ENCODE measurements around the gene SNRPE. TPM values are rescaled to one million over a fixed set of nuclear protein-coding genes. Genes with fewer than 3 reads are reported as not detected.

SNRPE gene
- total and polyA plus RNA-seq, 2 of the 13 experiments (the other 11 are each of a cell fraction or from before 2014, with no cell fraction given) = 146 to 281 TPM

DNA sequence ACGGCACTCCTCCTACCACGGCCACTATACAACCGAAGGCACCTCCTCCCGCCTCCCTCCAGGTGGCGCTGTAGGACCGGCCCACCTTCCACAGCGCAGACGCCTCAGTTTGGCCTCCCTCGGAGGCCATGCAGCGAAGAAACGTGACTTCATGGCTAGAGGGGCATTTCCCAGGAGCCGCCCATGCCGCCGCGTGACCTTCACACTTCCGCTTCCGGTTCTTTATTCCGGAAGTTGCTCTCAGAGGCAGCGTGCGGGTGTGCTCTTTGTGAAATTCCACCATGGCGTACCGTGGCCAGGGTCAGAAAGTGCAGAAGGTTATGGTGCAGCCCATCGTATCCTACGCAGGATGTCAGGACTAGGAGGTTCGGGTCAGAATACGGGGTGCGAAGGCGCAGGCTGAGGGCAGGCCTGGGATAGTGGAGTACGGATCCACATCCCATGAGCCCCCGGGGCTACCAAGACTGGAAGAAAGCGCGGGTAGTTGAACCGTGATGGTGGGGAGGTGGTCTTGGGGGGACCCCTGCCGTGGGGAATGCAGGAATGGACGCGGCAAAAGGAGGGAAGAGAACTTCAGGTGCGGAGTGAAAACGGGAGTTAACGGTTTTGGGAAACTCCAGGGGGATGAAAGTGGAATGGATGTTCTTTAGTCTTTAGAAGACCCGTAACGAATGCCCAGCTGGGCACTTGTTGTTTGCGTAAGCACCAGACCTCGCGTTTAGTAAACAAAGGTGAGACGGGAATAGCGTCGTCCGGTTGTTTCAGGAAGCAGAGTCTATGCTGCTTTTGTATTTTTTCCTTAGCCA lies at the start of gene SNRPE (continued):
- TF ChIP-seq, protein P1, sequence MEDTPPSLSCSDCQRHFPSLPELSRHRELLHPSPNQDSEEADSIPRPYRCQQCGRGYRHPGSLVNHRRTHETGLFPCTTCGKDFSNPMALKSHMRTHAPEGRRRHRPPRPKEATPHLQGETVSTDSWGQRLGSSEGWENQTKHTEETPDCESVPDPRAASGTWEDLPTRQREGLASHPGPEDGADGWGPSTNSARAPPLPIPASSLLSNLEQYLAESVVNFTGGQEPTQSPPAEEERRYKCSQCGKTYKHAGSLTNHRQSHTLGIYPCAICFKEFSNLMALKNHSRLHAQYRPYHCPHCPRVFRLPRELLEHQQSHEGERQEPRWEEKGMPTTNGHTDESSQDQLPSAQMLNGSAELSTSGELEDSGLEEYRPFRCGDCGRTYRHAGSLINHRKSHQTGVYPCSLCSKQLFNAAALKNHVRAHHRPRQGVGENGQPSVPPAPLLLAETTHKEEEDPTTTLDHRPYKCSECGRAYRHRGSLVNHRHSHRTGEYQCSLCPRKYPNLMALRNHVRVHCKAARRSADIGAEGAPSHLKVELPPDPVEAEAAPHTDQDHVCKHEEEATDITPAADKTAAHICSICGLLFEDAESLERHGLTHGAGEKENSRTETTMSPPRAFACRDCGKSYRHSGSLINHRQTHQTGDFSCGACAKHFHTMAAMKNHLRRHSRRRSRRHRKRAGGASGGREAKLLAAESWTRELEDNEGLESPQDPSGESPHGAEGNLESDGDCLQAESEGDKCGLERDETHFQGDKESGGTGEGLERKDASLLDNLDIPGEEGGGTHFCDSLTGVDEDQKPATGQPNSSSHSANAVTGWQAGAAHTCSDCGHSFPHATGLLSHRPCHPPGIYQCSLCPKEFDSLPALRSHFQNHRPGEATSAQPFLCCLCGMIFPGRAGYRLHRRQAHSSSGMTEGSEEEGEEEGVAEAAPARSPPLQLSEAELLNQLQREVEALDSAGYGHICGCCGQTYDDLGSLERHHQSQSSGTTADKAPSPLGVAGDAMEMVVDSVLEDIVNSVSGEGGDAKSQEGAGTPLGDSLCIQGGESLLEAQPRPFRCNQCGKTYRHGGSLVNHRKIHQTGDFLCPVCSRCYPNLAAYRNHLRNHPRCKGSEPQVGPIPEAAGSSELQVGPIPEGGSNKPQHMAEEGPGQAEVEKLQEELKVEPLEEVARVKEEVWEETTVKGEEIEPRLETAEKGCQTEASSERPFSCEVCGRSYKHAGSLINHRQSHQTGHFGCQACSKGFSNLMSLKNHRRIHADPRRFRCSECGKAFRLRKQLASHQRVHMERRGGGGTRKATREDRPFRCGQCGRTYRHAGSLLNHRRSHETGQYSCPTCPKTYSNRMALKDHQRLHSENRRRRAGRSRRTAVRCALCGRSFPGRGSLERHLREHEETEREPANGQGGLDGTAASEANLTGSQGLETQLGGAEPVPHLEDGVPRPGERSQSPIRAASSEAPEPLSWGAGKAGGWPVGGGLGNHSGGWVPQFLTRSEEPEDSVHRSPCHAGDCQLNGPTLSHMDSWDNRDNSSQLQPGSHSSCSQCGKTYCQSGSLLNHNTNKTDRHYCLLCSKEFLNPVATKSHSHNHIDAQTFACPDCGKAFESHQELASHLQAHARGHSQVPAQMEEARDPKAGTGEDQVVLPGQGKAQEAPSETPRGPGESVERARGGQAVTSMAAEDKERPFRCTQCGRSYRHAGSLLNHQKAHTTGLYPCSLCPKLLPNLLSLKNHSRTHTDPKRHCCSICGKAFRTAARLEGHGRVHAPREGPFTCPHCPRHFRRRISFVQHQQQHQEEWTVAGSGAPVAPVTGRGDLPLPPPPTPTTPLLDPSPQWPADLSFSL (CRISPR knock-in tag; IDR thresholded peaks at IDR 0.05) = no peak
- TF ChIP-seq, protein P2, sequence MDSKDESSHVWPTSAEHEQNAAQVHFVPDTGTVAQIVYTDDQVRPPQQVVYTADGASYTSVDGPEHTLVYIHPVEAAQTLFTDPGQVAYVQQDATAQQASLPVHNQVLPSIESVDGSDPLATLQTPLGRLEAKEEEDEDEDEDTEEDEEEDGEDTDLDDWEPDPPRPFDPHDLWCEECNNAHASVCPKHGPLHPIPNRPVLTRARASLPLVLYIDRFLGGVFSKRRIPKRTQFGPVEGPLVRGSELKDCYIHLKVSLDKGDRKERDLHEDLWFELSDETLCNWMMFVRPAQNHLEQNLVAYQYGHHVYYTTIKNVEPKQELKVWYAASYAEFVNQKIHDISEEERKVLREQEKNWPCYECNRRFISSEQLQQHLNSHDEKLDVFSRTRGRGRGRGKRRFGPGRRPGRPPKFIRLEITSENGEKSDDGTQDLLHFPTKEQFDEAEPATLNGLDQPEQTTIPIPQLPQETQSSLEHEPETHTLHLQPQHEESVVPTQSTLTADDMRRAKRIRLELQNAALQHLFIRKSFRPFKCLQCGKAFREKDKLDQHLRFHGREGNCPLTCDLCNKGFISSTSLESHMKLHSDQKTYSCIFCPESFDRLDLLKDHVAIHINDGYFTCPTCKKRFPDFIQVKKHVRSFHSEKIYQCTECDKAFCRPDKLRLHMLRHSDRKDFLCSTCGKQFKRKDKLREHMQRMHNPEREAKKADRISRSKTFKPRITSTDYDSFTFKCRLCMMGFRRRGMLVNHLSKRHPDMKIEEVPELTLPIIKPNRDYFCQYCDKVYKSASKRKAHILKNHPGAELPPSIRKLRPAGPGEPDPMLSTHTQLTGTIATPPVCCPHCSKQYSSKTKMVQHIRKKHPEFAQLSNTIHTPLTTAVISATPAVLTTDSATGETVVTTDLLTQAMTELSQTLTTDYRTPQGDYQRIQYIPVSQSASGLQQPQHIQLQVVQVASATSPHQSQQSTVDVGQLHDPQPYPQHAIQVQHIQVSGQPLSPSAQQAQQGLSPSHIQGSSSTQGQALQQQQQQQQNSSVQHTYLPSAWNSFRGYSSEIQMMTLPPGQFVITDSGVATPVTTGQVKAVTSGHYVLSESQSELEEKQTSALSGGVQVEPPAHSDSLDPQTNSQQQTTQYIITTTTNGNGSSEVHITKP (CRISPR knock-in tag; IDR thresholded peaks at IDR 0.05; ENCODE audit: low read depth) = peak; percentile 77
- no peak for TF ChIP-seq MAFK (conservative IDR thresholded peaks at IDR 0.05 in 1 of 2, IDR thresholded peaks at IDR 0.05 in 1 of 2; ENCODE audit: low read length in 2 of 2)
- TF ChIP-seq CHD4 (IDR thresholded peaks at IDR 0.05; ENCODE audit: borderline replicate concordance, low read length) = no peak; the same call in 1 of the 2 replicates
- TF ChIP-seq ZNF549 (CRISPR knock-in tag; IDR thresholded peaks at IDR 0.05) = no peak
- TF ChIP-seq, protein P3, sequence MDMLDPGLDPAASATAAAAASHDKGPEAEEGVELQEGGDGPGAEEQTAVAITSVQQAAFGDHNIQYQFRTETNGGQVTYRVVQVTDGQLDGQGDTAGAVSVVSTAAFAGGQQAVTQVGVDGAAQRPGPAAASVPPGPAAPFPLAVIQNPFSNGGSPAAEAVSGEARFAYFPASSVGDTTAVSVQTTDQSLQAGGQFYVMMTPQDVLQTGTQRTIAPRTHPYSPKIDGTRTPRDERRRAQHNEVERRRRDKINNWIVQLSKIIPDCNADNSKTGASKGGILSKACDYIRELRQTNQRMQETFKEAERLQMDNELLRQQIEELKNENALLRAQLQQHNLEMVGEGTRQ (IDR thresholded peaks at IDR 0.05; ENCODE audit: low read depth, low read length) = peak; percentile 89
- TF ChIP-seq, protein P3 (CRISPR knock-in tag; IDR thresholded peaks at IDR 0.05; ENCODE audit: borderline replicate concordance) = peak; percentile 96; the same call in 1 of the 2 replicates
- TF ChIP-seq SMAD3 (CRISPR knock-in tag; IDR thresholded peaks at IDR 0.05) = peak; percentile 81; the same call in 1 of the 2 replicates
- TF ChIP-seq, protein P4, sequence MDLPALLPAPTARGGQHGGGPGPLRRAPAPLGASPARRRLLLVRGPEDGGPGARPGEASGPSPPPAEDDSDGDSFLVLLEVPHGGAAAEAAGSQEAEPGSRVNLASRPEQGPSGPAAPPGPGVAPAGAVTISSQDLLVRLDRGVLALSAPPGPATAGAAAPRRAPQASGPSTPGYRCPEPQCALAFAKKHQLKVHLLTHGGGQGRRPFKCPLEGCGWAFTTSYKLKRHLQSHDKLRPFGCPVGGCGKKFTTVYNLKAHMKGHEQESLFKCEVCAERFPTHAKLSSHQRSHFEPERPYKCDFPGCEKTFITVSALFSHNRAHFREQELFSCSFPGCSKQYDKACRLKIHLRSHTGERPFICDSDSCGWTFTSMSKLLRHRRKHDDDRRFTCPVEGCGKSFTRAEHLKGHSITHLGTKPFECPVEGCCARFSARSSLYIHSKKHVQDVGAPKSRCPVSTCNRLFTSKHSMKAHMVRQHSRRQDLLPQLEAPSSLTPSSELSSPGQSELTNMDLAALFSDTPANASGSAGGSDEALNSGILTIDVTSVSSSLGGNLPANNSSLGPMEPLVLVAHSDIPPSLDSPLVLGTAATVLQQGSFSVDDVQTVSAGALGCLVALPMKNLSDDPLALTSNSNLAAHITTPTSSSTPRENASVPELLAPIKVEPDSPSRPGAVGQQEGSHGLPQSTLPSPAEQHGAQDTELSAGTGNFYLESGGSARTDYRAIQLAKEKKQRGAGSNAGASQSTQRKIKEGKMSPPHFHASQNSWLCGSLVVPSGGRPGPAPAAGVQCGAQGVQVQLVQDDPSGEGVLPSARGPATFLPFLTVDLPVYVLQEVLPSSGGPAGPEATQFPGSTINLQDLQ (CRISPR knock-in tag; IDR thresholded peaks at IDR 0.05) = no peak
- TF ChIP-seq ZNF263 (CRISPR knock-in tag; IDR thresholded peaks at IDR 0.05) = peak; percentile 64; the same call in 1 of the 2 replicates
- TF ChIP-seq ARID2 (CRISPR knock-in tag; IDR thresholded peaks at IDR 0.05; ENCODE audit: borderline replicate concordance) = no peak
- no peak for TF ChIP-seq ZNF3 (CRISPR knock-in tag; IDR thresholded peaks at IDR 0.05)
- TF ChIP-seq ERF (CRISPR knock-in tag; IDR thresholded peaks at IDR 0.05) = peak; percentile 90

Measured in HepG2 (cell line).